ENCODE measurements around the gene THEMIS.

DNA sequence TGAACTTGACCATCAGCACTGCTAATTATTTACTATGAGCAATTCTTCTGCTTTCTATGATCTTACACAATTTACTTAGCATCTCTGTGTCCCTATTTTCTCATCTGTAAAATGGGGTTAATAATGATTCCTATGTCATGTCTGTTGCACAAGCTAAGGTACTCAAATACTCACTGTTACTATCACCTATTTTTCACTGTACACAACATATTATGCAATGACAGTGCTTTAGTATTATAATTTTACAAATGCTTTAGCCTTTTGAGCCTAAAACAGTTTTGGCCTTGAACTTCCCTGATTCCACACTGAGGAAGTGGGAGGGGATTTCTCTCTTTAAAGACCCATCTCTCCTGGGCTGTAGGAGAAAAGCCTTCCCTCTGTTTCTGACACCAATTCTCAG is 36.9 kb upstream of the THEMIS start:
- TF ChIP-seq EZH2 (IDR thresholded peaks at IDR 0.05) (no peak), POLR2AphosphoS5 (IDR thresholded peaks at IDR 0.05; ENCODE audit: borderline replicate concordance, low read depth, low read length) (no peak)
